ENCODE results near the gene CTNNA1. TPM values are rescaled to one million over a fixed set of nuclear protein-coding genes. Genes with fewer than 3 reads are reported as not detected.
"Not testable (repeated sequence)": the region's sequence is repeated elsewhere in the genome, so short reads cannot be mapped to it uniquely, and the experiment has no call there.

The CTNNA1 gene
- total RNA-seq, 1 experiment from 2014 or later = 1.9 TPM

DNA sequence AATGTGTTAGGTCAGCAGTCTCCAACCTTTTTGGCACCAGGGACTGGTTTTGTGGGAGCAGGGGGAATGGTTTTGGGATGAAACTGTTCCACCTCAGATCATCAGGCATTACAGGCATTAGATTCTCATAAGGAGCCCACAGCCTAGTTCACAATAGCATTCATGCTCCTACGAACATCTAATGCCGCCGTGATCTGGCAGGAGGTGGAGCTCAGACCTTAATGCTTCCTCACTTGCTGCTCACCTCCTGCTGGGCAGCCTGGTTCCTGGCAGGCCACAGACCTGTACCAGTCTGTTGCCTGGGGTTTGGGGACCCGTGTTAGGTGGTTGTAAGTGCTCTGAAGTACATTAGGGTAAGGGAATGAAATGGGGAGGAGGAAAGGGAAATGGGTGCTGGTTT is 9.7 kb upstream of the CTNNA1 start:
- ATAC-seq (no peak), DNase-seq (no peak)
- no peaks in the 10 kb centered on the region for H3K9me2 ChIP-seq (replicated peaks; ENCODE audit: low read length)
- H4K20me1 ChIP-seq (ENCODE audit: low read length) = no peaks in the 10 kb centered on the region
- no peak overlapping the region for H3K9ac ChIP-seq (ENCODE audit: low read length)
- H2AFZ ChIP-seq (ENCODE audit: low read length) = no peak overlapping the region
- H3K4me2 ChIP-seq (ENCODE audit: low read length) = no peak overlapping the region
- H3K27ac ChIP-seq (ENCODE audit: low read length) = no peak overlapping the region
- ChIA-PET CTCF (no interaction called here), POLR2A (ENCODE audit: unreplicated experiment) (no interaction called here)
- H3K27me3 ChIP-seq (ENCODE audit: low read length) = no peaks in the 10 kb centered on the region
- no peaks in the 10 kb centered on the region for H3K4me1 ChIP-seq (ENCODE audit: insufficient read depth, low read length)
- TF ChIP-seq, protein P1, sequence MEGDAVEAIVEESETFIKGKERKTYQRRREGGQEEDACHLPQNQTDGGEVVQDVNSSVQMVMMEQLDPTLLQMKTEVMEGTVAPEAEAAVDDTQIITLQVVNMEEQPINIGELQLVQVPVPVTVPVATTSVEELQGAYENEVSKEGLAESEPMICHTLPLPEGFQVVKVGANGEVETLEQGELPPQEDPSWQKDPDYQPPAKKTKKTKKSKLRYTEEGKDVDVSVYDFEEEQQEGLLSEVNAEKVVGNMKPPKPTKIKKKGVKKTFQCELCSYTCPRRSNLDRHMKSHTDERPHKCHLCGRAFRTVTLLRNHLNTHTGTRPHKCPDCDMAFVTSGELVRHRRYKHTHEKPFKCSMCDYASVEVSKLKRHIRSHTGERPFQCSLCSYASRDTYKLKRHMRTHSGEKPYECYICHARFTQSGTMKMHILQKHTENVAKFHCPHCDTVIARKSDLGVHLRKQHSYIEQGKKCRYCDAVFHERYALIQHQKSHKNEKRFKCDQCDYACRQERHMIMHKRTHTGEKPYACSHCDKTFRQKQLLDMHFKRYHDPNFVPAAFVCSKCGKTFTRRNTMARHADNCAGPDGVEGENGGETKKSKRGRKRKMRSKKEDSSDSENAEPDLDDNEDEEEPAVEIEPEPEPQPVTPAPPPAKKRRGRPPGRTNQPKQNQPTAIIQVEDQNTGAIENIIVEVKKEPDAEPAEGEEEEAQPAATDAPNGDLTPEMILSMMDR (conservative IDR thresholded peaks at IDR 0.05; ENCODE audit: low read depth, low read length) = no peak
- TF ChIP-seq EZH2phosphoT487 (IDR thresholded peaks at IDR 0.05; ENCODE audit: borderline replicate concordance, low read length) (no peak), EZH2 (IDR thresholded peaks at IDR 0.05; ENCODE audit: low read length, unreplicated experiment) (no peak)
- no peak overlapping the region for H3K4me3 ChIP-seq (ENCODE audit: low read length)
- BruUV-seq (replicated peaks) = no TSS peak
- no peaks in the 10 kb centered on the region for H3K79me2 ChIP-seq (ENCODE audit: low read length)
- no peaks in the 10 kb centered on the region for H3K9me3 ChIP-seq (ENCODE audit: low read length)
- intact Hi-C loops (cut with micrococcal nuclease) = no loop called here
- no peaks in the 10 kb centered on the region for H3K36me3 ChIP-seq (ENCODE audit: low read depth, low read length)
- H3F3A ChIP-seq (ENCODE audit: low read length, unreplicated experiment) = no peaks in the 10 kb centered on the region

DNA sequence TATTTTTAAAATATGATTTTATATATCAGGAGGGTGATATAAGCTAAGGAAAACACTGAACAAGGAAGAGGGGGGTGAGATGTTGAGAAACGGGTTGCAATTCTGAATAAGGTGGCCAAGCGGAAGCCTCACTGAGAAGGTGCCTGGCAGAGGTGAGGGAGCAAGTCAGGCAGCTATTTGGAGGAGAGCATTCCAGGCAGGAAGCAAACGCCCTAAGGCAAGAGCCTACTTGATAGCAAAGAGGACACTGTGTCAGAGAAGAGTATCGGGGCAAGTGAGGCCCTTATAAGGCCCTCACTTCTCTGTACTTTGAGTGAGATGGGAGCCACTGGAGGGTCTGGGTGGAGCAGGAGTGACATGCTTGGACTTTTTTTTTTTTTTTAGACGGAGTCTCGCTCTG is 8.0 kb upstream of the CTNNA1 start:
- intact Hi-C loops (cut with micrococcal nuclease) = no loop called here
- CTCF ChIA-PET = no interaction called here
- no peak for ATAC-seq

DNA sequence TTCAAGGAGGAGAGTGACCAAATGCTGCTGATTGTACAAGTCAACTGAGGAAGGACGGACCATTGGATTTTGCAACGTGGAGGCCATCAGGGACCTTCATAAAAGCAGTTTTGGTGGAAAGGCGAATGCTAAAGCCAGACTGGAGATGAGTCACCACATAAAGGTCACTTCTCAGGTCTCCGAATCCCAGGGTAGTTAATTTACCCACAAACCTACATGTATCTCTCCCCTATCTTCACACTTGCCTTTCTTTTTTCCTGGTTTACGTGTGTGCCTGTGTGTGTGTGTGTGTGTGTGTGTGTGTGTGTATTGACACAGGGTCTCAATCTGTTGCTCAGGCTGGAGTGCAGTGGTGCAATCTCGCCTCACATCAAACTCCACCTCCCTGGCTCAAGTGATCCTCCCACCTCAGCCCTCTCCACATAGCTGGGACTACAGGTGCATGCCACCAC is 4.6 kb upstream of the CTNNA1 start:
- Histone ChIP-seq H3K9ac (ENCODE audit: low read length) (no peak overlapping the region), H3K4me1 (ENCODE audit: insufficient read depth, low read length) (peaks cover 5% of the 10 kb centered on the region; the same call in 1 of the 2 replicates), H3K4me3 (ENCODE audit: low read length) (no peak overlapping the region), H3K27ac (ENCODE audit: low read length) (no peak overlapping the region), H3K9me2 (replicated peaks; ENCODE audit: low read length) (no peaks in the 10 kb centered on the region), H3K79me2 (ENCODE audit: low read length) (peaks cover 4% of the 10 kb centered on the region), H3K36me3 (ENCODE audit: low read depth, low read length) (no peaks in the 10 kb centered on the region), H3K9me3 (ENCODE audit: low read length) (no peaks in the 10 kb centered on the region), H2AFZ (ENCODE audit: low read length) (no peak overlapping the region), H3K27me3 (ENCODE audit: low read length) (no peaks in the 10 kb centered on the region), H4K20me1 (ENCODE audit: low read length) (no peaks in the 10 kb centered on the region), H3K4me2 (ENCODE audit: low read length) (no peak overlapping the region), H3F3A (ENCODE audit: low read length, unreplicated experiment) (no peaks in the 10 kb centered on the region)
- intact Hi-C loops (cut with micrococcal nuclease) = no loop called here
- ChIA-PET CTCF (no interaction called here), POLR2A (ENCODE audit: unreplicated experiment) (no interaction called here)
- DNase-seq (no peak), ATAC-seq (no peak)
- BruUV-seq (replicated peaks) = no TSS peak
- TF ChIP-seq EZH2 (IDR thresholded peaks at IDR 0.05; ENCODE audit: low read length, unreplicated experiment) = no peak
- TF ChIP-seq, protein P1 (conservative IDR thresholded peaks at IDR 0.05; ENCODE audit: low read depth, low read length) = no peak
- no peak for TF ChIP-seq EZH2phosphoT487 (IDR thresholded peaks at IDR 0.05; ENCODE audit: borderline replicate concordance, low read length)

More for the DNA sequence above, 8.0 kb upstream of the CTNNA1 start:
- POLR2A ChIA-PET (ENCODE audit: unreplicated experiment) = no interaction called here
- no peak for DNase-seq
- no TSS peak for BruUV-seq (replicated peaks)
- H3K4me1 ChIP-seq (ENCODE audit: insufficient read depth, low read length) = no peaks in the 10 kb centered on the region
- no peaks in the 10 kb centered on the region for H3K36me3 ChIP-seq (ENCODE audit: low read depth, low read length)
- H3K79me2 ChIP-seq (ENCODE audit: low read length) = no peaks in the 10 kb centered on the region
- H3K9me3 ChIP-seq (ENCODE audit: low read length) = no peaks in the 10 kb centered on the region
- no peak overlapping the region for H3K9ac ChIP-seq (ENCODE audit: low read length)
- H3K27ac ChIP-seq (ENCODE audit: low read length) = no peak overlapping the region
- no peaks in the 10 kb centered on the region for H3K27me3 ChIP-seq (ENCODE audit: low read length)
- TF ChIP-seq EZH2phosphoT487 (IDR thresholded peaks at IDR 0.05; ENCODE audit: borderline replicate concordance, low read length) = no peak
- TF ChIP-seq EZH2 (IDR thresholded peaks at IDR 0.05; ENCODE audit: low read length, unreplicated experiment) = no peak
- TF ChIP-seq, protein P1 (conservative IDR thresholded peaks at IDR 0.05; ENCODE audit: low read depth, low read length) = no peak
- H3K9me2 ChIP-seq (replicated peaks; ENCODE audit: low read length) = no peaks in the 10 kb centered on the region
- no peak overlapping the region for H3K4me2 ChIP-seq (ENCODE audit: low read length)
- no peak overlapping the region for H2AFZ ChIP-seq (ENCODE audit: low read length)
- no peaks in the 10 kb centered on the region for H3F3A ChIP-seq (ENCODE audit: low read length, unreplicated experiment)
- H3K4me3 ChIP-seq (ENCODE audit: low read length) = no peak overlapping the region
- no peaks in the 10 kb centered on the region for H4K20me1 ChIP-seq (ENCODE audit: low read length)

DNA sequence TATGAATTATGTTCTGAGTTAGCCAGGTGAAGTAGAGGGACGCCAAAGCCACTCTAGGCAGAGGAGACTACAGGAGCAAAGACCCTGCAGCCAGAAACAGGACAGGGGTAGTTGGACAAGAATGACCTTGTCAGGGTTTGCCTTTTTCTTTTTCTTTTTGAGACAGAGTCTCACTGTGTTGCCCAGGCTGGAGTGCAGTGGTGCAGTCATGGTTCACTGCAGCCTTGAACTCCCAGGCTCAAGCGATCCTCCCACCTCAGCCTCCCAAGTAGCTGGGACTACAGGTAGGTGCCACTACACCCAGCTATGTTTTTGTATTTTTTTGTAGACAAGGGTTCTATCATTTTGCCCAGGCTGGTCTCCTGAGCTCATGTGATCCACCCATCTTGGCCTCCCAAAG is 1.9 kb upstream of the CTNNA1 start:
- DNase-seq; H3K27me3 ChIP-seq (ENCODE audit: low read length); ATAC-seq; H3K4me3 ChIP-seq (ENCODE audit: low read length); H3K27ac ChIP-seq (ENCODE audit: low read length); H2AFZ ChIP-seq (ENCODE audit: low read length); H3K36me3 ChIP-seq (ENCODE audit: low read depth, low read length); H3K9me2 ChIP-seq (replicated peaks; ENCODE audit: low read length); H3K9ac ChIP-seq (ENCODE audit: low read length); H3F3A ChIP-seq (ENCODE audit: low read length, unreplicated experiment); intact Hi-C loops (cut with micrococcal nuclease); CTCF ChIA-PET; H3K9me3 ChIP-seq (ENCODE audit: low read length); BruUV-seq (replicated peaks); H3K4me2 ChIP-seq (ENCODE audit: low read length): not testable (repeated sequence)
- Histone ChIP-seq H4K20me1 (ENCODE audit: low read length) (peaks cover 20% of the 10 kb centered on the region), H3K4me1 (ENCODE audit: insufficient read depth, low read length) (peaks cover 13% of the 10 kb centered on the region), H3K79me2 (ENCODE audit: low read length) (peaks cover 31% of the 10 kb centered on the region)
- POLR2A ChIA-PET (ENCODE audit: unreplicated experiment) = interaction anchor here (0.6 kb wide), 1 partner anchor 235 kb away, joined by 3 read pairs; no protein-coding TSS in a partner anchor

Measured in PC-3 (cell line).